Liver (tissue), 3 donors: ENCODE data around the gene CLDN25.

Source experiments
- GABPA ChIP-seq, 2 donors: IDR thresholded peaks in 1 of 2; conservative IDR thresholded peaks in 1 of 2; 2 replicates each; pipeline ENCODE4 v1.6.1; 2016; ENCODE audit warnings: antibody characterized with exemption in 2 of 2, mild to moderate bottlenecking in 1 of 2, moderate library complexity in 1 of 2
- TF ChIP-seq, protein P1 (sequence below): fragments of 150-350 bp; IDR thresholded peaks from 2 replicates; pipeline ENCODE4 v1.5.1; 2017; ENCODE audit warnings: improper control_type of control experiment, low read depth, low read length; ENCODE audit not compliant: missing input control
- donor health status: healthy.
- donor health status: healthy.

DNA sequence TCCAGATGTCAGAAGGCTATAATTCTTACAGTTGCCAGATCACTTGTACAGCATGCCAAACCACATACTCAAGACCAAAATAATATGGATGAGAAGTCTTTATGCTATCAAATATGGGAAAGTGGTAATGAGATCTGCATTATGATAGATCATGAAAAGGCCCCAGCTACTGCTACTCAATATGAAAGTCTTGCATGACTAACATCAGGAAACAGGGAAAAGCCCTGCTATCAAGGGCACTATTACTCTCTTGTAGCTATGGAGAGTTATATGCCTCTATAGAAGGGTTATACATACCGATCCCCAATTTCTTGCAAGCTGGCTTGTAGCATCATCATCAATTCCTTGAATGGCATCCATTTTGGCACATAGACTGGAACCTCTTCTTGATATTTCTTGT, 43.3 kb upstream of the CLDN25 start:
- TF ChIP-seq GABPA (IDR thresholded peaks at IDR 0.05 in 1 of 2, conservative IDR thresholded peaks at IDR 0.05 in 1 of 2), result no peak
- TF ChIP-seq, protein P1, sequence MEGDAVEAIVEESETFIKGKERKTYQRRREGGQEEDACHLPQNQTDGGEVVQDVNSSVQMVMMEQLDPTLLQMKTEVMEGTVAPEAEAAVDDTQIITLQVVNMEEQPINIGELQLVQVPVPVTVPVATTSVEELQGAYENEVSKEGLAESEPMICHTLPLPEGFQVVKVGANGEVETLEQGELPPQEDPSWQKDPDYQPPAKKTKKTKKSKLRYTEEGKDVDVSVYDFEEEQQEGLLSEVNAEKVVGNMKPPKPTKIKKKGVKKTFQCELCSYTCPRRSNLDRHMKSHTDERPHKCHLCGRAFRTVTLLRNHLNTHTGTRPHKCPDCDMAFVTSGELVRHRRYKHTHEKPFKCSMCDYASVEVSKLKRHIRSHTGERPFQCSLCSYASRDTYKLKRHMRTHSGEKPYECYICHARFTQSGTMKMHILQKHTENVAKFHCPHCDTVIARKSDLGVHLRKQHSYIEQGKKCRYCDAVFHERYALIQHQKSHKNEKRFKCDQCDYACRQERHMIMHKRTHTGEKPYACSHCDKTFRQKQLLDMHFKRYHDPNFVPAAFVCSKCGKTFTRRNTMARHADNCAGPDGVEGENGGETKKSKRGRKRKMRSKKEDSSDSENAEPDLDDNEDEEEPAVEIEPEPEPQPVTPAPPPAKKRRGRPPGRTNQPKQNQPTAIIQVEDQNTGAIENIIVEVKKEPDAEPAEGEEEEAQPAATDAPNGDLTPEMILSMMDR, result no peak
